ENCODE measurements around the gene GPALPP1.

GPALPP1 gene

DNA sequence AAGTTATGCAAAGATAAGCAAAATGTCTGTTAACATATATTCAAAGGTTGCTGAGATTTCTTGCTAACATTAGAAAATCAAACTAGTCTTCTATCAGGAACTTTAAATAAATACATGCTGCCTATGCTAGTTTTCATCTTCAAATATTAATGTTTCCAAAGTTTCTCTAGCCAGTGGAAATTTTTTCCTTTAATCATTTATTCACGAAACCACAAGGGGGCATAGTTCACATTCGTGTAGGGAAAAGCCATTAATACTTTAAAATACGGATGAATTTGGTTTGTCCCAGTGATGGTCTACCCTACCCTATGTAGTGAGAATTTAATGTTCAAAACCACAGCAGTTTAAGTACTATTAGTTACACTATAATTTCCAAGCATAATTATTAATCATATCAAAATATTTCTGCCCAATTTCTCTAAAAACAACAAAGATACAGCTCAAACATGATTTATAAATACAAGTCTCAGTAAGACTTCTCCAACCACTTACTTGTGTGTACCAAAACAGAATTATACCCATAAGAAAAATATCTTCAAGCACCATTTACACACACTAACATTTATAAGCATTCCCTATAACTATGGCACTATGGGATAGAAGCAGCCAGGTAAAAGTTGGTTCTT is 16.3 kb upstream of the GPALPP1 start:
- TF ChIP-seq, protein P1, sequence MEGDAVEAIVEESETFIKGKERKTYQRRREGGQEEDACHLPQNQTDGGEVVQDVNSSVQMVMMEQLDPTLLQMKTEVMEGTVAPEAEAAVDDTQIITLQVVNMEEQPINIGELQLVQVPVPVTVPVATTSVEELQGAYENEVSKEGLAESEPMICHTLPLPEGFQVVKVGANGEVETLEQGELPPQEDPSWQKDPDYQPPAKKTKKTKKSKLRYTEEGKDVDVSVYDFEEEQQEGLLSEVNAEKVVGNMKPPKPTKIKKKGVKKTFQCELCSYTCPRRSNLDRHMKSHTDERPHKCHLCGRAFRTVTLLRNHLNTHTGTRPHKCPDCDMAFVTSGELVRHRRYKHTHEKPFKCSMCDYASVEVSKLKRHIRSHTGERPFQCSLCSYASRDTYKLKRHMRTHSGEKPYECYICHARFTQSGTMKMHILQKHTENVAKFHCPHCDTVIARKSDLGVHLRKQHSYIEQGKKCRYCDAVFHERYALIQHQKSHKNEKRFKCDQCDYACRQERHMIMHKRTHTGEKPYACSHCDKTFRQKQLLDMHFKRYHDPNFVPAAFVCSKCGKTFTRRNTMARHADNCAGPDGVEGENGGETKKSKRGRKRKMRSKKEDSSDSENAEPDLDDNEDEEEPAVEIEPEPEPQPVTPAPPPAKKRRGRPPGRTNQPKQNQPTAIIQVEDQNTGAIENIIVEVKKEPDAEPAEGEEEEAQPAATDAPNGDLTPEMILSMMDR (IDR thresholded peaks at IDR 0.05; ENCODE audit: insufficient read depth, low read length, missing control alignments), result peak; percentile 6
- ChIA-PET POLR2A (no interaction called here), CTCF (interaction anchor here (0.7 to 11.6 kb wide), 23 partner anchors 11 to 1068 kb away, joined by 3 to 142 read pairs (median 4); no protein-coding TSS in a partner anchor)
- no peak for DNase-seq (ENCODE audit: low read depth, low spot score)
- H3K4me3 ChIP-seq (ENCODE audit: low read depth, low read length), result no peak overlapping the region

DNA sequence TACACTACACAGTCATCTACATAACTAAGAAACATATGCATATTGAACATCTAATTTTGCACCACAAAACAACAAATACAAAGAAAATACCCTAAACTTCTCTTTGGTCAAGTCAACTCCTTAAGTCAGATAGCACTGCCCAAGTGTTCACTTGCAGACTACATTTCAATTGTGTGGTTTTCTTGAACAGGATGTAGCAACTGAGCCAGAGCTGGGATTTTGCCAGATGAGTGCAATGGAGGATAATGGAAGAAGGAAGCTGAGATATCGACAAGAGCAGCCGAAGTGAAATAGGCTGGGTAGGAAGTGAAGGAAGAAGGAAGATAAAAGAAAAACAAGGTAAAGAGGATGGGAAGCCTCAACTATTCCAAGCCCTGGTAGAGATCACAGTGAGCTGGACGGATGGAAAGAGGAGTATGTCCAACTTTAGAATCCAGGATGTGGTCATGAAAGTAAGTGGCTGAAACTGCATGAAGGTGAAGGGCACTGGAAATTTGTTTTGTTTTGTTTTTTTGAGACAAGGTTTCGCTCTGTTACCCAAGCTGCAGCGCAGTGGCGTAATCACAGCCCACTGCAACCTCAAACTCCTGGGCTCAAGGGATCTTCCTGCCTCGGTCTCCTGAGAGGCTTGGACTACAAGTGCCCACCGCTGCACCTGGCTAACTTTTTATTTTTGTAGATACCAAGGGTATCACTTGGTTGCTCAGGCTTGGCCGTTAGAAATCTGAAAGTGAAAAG is 15.1 kb upstream of the GPALPP1 start:
- CTCF ChIA-PET, result interaction anchor here (0.7 to 11.6 kb wide), 22 partner anchors 10 to 1069 kb away, joined by 3 to 142 read pairs (median 4); no protein-coding TSS in a partner anchor
- no peak for DNase-seq (ENCODE audit: low read depth, low spot score)
- POLR2A ChIA-PET, result no interaction called here
- H3K4me3 ChIP-seq (ENCODE audit: low read depth, low read length), result no peak overlapping the region
- TF ChIP-seq, protein P1 (IDR thresholded peaks at IDR 0.05; ENCODE audit: insufficient read depth, low read length, missing control alignments), result no peak

DNA sequence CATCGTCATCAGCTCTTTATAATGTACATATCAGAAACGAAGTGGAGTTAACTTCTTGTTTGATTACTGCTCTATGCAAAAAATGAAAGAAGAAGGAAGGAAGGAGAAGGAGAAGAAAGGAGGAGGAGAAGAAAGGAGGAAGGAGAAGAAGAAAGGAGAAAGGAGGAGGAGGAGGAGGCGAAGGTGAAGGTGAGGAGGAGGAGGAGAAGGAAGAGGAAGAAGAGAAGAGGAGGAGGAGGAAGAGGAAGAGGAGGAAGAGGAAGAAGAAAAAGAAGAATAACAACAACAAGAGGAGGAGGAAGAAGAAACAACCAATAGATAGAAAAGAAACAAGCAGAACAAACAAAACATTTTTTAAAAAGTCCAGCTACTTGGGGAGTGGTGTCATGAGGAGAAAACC is 13.1 kb upstream of the GPALPP1 start:
- ChIA-PET POLR2A (no interaction called here), CTCF (interaction anchor here (0.7 to 11.6 kb wide), 5 partner anchors 8 to 1071 kb away, joined by 3 to 142 read pairs (median 3); no protein-coding TSS in a partner anchor)
- DNase-seq (ENCODE audit: low read depth, low spot score), result no peak
- TF ChIP-seq, protein P1 (IDR thresholded peaks at IDR 0.05; ENCODE audit: insufficient read depth, low read length, missing control alignments), result no peak
- H3K4me3 ChIP-seq (ENCODE audit: low read depth, low read length), result no peak overlapping the region

DNA sequence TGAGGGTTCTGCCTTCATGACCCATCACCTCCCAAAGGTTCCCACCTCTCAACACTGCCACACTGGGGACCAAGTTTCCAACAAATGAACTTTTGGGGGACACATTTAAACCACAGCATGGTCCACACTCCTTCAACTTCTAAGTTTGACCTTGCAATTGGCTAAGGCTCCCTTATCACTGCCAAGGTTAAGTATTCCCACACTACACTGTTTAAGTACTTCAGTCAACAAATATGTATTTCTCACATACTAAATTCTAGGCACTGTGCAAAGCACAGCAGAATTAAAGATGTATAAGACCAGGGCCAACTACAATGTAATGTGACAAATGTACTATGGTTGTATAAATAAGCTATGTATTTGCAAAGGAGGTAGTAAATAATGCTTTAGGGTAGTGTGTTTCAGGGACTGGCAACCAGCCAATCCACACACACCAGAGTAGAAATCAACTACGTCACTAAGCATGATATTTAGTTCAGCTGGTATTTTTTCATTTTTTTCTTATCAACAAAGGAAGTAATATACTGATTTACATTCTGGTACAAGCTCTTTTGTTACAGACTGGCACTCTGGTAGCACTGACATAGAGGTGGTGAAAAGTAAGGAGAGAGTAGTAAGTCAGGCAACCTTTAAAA is 12.3 kb upstream of the GPALPP1 start:
- POLR2A ChIA-PET, result interaction anchor here (0.7 kb wide), 1 partner anchor 503 kb away, joined by 3 read pairs; no protein-coding TSS in a partner anchor
- CTCF ChIA-PET, result interaction anchor here (0.8 to 1.2 kb wide), 3 partner anchors 11 to 1072 kb away, joined by 3 read pairs; no protein-coding TSS in a partner anchor
- no peak for DNase-seq (ENCODE audit: low read depth, low spot score)
- H3K4me3 ChIP-seq (ENCODE audit: low read depth, low read length), result no peak overlapping the region
- TF ChIP-seq, protein P1 (IDR thresholded peaks at IDR 0.05; ENCODE audit: insufficient read depth, low read length, missing control alignments), result no peak

DNA sequence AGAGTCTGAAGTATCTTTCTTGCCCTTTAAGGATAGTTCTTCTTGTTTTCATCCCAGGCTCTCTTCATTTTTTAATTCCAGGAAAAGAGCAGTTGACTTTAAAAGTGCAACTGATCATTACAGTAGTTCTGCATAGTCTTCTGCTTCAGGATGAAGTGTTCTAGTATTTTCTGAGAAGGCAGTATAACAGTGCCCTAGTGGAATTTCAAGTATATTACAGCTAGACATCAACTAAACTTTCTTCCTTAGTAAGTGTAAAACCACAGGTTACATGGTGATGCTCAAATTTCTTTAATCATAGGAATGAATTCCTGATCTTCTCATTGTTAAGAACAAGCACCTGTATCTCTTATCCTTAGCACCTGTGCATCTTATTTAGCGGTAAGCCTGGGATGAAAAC is 11.0 kb upstream of the GPALPP1 start:
- ChIA-PET CTCF (interaction anchor here (0.6 to 0.9 kb wide), 2 partner anchors 8 to 331 kb away, joined by 3 to 5 read pairs; no protein-coding TSS in a partner anchor), POLR2A (no interaction called here)
- no peak overlapping the region for H3K4me3 ChIP-seq (ENCODE audit: low read depth, low read length)
- TF ChIP-seq, protein P1 (IDR thresholded peaks at IDR 0.05; ENCODE audit: insufficient read depth, low read length, missing control alignments), result no peak
- no peak for DNase-seq (ENCODE audit: low read depth, low spot score)

DNA sequence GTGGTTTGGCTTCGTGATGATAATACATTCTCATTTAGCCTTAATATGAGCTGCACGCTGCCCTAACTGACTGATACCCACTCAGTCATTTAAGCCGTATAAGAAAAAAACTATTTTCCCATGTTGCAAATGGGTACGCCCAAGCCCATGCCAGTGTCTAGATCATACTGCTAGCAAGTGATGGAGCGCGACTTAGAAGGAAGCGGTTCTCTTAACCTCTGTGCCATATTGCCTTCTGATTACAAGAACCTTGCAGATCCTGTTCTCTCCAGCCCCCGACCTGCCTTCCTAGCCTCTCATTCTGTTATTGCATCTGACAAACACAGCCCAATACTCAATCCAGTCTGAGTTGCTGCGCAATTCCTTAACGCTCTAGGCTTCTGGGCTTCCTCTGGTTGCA is 603 bp downstream of the GPALPP1 start:
- ChIA-PET POLR2A (no interaction called here), CTCF (interaction anchor here (0.9 kb wide), 1 partner anchor 316 kb away, joined by 3 read pairs; no protein-coding TSS in a partner anchor)
- TF ChIP-seq, protein P1 (IDR thresholded peaks at IDR 0.05; ENCODE audit: insufficient read depth, low read length, missing control alignments), result no peak
- no peak for DNase-seq (ENCODE audit: low read depth, low spot score)
- peak overlapping the region; percentile 96 for H3K4me3 ChIP-seq (ENCODE audit: low read depth, low read length)

Measured in AG04449 (cell line).